GM12878 (cell line): ENCODE data around the gene AKAP12. TPM values are rescaled to one million over a fixed set of nuclear protein-coding genes. Genes with fewer than 3 reads are reported as not detected.

Experiments
- ATAC-seq: fragments of 200-7000 bp; cut with Tn5 transposase; 3 replicates; pipeline ENCODE4 v1.9.1; 2020; ENCODE audit warnings: mild to moderate bottlenecking, moderate library complexity
- BruUV-seq: library from RNA; stranded (reverse); fragments of 400-500 nt; replicated peaks from 2 replicates; lab custom pipeline; 2021; lab: Mats Ljungman, UMichigan
- CTCF ChIA-PET: fragments of 300-600 bp; sonication (Branson Sonifier 250); formaldehyde crosslinking; extraction: SDS; loops from one replicate; lab custom pipeline; 2021; ENCODE audit warnings: inconsistent platforms; lab: Yijun Ruan, JAX
- POLR2A ChIA-PET: fragments of 350-600 bp; formaldehyde crosslinking; extraction: SDS; loops from one replicate; lab custom pipeline; 2021; ENCODE audit warnings: inconsistent platforms; lab: Charles Lee
- RAD21 ChIA-PET: fragments of 300-600 bp; sonication (Branson Sonifier 250); formaldehyde crosslinking; loops from one replicate; lab custom pipeline; 2023; ENCODE audit warnings: antibody characterized with exemption; ENCODE audit not compliant: unreplicated experiment; lab: Charles Lee
- SMC1A ChIA-PET: fragments of 300-600 bp; sonication (Branson Sonifier 250); formaldehyde crosslinking; loops from one replicate; lab custom pipeline; 2023; ENCODE audit not compliant: unreplicated experiment, uncharacterized antibody; lab: Charles Lee
- DNase-seq: peaks from one replicate; pipeline ENCODE4 v3.0.0-alpha.2; 2011; ENCODE audit warnings: low read depth, low spot score
- FAIRE-seq: peaks from 3 replicates; lab custom pipeline; 2011; peaks lifted over from hg19 to GRCh38; lab: Jason Lieb, UNC
- H2AFZ ChIP-seq: 2 replicates; pipeline ENCODE4 v1.6.0; 2011; ENCODE audit warnings: low read depth, low read length, control low read depth; ENCODE audit not compliant: control insufficient read depth
- H3K27ac ChIP-seq: 2 replicates; pipeline ENCODE4 v1.5.1; 2011; ENCODE audit warnings: control low read depth; ENCODE audit not compliant: control insufficient read depth, insufficient read depth
- H3K27me3 ChIP-seq, 2 experiments: replicated peaks in 1 of 2; 2 replicates each; pipeline versions ENCODE4 v1.6.0 to v1.6.1; 2011; ENCODE audit warnings: low read length in 1 of 2; ENCODE audit not compliant: control insufficient read depth in 2 of 2, insufficient read depth in 2 of 2
- H3K36me3 ChIP-seq, 2 experiments: 2 replicates each; pipeline ENCODE4 v1.5.1; 2011; ENCODE audit warnings: low read length in 1 of 2; ENCODE audit not compliant: control insufficient read depth in 2 of 2, insufficient read depth in 2 of 2
- H3K4me1 ChIP-seq: 2 replicates; pipeline ENCODE4 v1.6.1; 2011; ENCODE audit warnings: mild to moderate bottlenecking, low read length, moderate library complexity, mixed read lengths; ENCODE audit not compliant: control insufficient read depth, insufficient read depth
- H3K4me2 ChIP-seq: 2 replicates; pipeline ENCODE4 v1.6.0; 2011; ENCODE audit warnings: control low read depth; ENCODE audit not compliant: control insufficient read depth, insufficient read depth
- H3K4me3 ChIP-seq: fragments of 200-600 bp; sonication (generic); 2 replicates; pipeline ENCODE4 v1.5.1; 2016
- H3K79me2 ChIP-seq: 2 replicates; pipeline ENCODE4 v1.6.0; 2011; ENCODE audit warnings: low read length; ENCODE audit not compliant: control insufficient read depth, insufficient read depth
- H3K9ac ChIP-seq: 2 replicates; pipeline ENCODE4 v1.8.0; 2011; ENCODE audit warnings: low read length, control low read depth, mixed read lengths; ENCODE audit not compliant: control insufficient read depth, insufficient read depth
- H3K9me3 ChIP-seq: replicated peaks from 3 replicates; pipeline ENCODE4 v1.5.1; 2011; ENCODE audit warnings: mild to moderate bottlenecking, low read length; ENCODE audit not compliant: control insufficient read depth, insufficient read depth
- H4K20me1 ChIP-seq: 2 replicates; pipeline ENCODE4 v1.6.0; 2011; ENCODE audit not compliant: control insufficient read depth, insufficient read depth
- EP300 ChIP-seq, 2 experiments: fragments of 150-350 bp in 1 of 2; IDR thresholded peaks; 2 replicates each; pipeline ENCODE4 v1.6.1; 2011 to 2012; ENCODE audit warnings: low read depth in 2 of 2, low read length in 2 of 2, borderline replicate concordance in 1 of 2, improper control_type of control experiment in 1 of 2, inconsistent platforms in 1 of 2; ENCODE audit not compliant: control insufficient read depth in 1 of 2
- GABPA ChIP-seq: IDR thresholded peaks from 2 replicates; pipeline ENCODE4 v1.6.1; 2014; ENCODE audit warnings: antibody characterized with exemption, low read depth, mild to moderate bottlenecking, inconsistent platforms
- HCFC1 ChIP-seq: fragments of 150-350 bp; IDR thresholded peaks from 2 replicates; pipeline ENCODE4 v1.6.1; 2014; ENCODE audit warnings: low read length
- NR2C2 ChIP-seq: IDR thresholded peaks from 2 replicates; pipeline ENCODE4 v1.6.1; 2011; ENCODE audit warnings: borderline replicate concordance, low read depth; ENCODE audit not compliant: control insufficient read depth, insufficient read length
- RUNX3 ChIP-seq: IDR thresholded peaks from 2 replicates; pipeline ENCODE4 v1.6.1; 2012; ENCODE audit warnings: low read length, inconsistent platforms
- SP1 ChIP-seq: IDR thresholded peaks from one replicate; pipeline ENCODE4 v1.6.1; 2011; ENCODE audit warnings: low read depth, low read length
- SPI1 ChIP-seq: IDR thresholded peaks from 2 replicates; pipeline ENCODE4 v1.6.1; 2011; ENCODE audit warnings: low read depth, mild to moderate bottlenecking, low read length, moderate library complexity, borderline replicate concordance; ENCODE audit not compliant: insufficient read depth
- WGBS: methylation state at CpG from one replicate; pipeline ENCODE4 v1.1.6; 2016; ENCODE audit warnings: low lambda C conversion rate; ENCODE audit not compliant: insufficient replicate concordance, insufficient coverage; ENCODE audit errors: missing lambda C conversion rate; 5-methylcytosine and 5-hydroxymethylcytosine counted together
- in situ Hi-C: fragments of 300-500 bp; cut with MboI; formaldehyde crosslinking; loops from 9 replicates; pipeline ENCODE4 v1.14.3; 2018; ENCODE audit warnings: mixed read lengths
- intact Hi-C: fragments of 100-400 bp; cut with micrococcal nuclease; formaldehyde crosslinking; loops from one replicate; pipeline ENCODE4 v1.14.2; 2022; ENCODE audit not compliant: unreplicated experiment
- polyA plus RNA-seq, 11 experiments: library from polyadenylated mRNA; depleted of rRNA in 4 of 11; unstranded in 6 of 11; stranded (reverse) in 5 of 11; fragments of >200 nt; fragmentation: Nextera tagmentation in 4 of 11; fragmentation: Illumina TruSeq in 1 of 11; extraction: Ambion mirVana in 4 of 11; extraction: Trizol in 1 of 11; gene quantifications; 1 replicate in 1 of 11; 2 replicates in 10 of 11; pipeline versions ENCODE4 v1.2.1 to v1.2.3, GENCODE V29; 2011 to 2016; ENCODE audit warnings: inconsistent platforms in 2 of 11, missing spikeins in 2 of 11, low read depth in 1 of 11
- total RNA-seq, 4 experiments: library from RNA; depleted of rRNA in 3 of 4; stranded (reverse); fragments of >200 nt in 3 of 4; fragmentation: Illumina TruSeq in 1 of 4; extraction: Trizol in 1 of 4; gene quantifications; 2 replicates each; pipeline versions ENCODE4 v1.2.1 to v1.2.3, GENCODE V29; 2013 to 2021
- TF ChIP-seq, protein P1 (sequence below): fragments of 450-650 bp; IDR thresholded peaks from 2 replicates; pipeline ENCODE4 v1.6.1; 2016; ENCODE audit warnings: mild to moderate bottlenecking, moderate library complexity, borderline replicate concordance

Gene AKAP12
- total and polyA plus RNA-seq, 10 of the 15 experiments (the other 5 are each of a cell fraction or from before 2014, with no cell fraction given): under 0.01 to 0.72 (median 0.06) TPM; not detected in 4

DNA sequence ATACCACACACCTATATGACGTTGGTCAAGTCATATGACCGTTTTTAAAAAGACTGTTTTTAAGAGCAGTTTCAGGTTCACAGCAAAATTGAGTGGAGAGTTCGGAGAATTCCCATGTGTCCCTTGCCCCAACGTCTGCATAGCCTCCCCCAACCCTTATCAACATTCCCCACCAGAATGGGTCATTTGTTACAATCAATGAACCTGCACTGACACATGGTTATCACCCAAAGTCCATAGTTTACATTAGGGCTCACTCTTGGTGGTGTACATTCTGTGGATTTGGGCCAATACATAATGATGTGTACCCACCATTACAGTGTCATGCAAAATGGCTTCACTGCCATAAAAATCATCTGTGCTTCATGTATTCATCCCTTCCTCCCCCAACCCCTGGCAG, 99.6 kb downstream of the AKAP12 start:
- no peaks in the 10 kb centered on the region; the same call in 2 of the 3 replicates for H3K9me3 ChIP-seq
- in situ Hi-C loops: no loop called here
- WGBS: 14% methylated on average over 4 of the region's 4 CpGs
- H3K4me3 ChIP-seq: no peak overlapping the region
- H3K27me3 ChIP-seq: no peaks in the 10 kb centered on the region
- TF ChIP-seq GABPA (no peak), EP300 (IDR thresholded peaks at IDR 0.05; ENCODE audit: borderline replicate concordance in 1 of 2, control insufficient read depth in 1 of 2, low read depth in 2 of 2, low read length in 2 of 2) (no peak), SPI1 (no peak), SP1 (no peak), NR2C2 (no peak), RUNX3 (no peak), HCFC1 (no peak)
- TF ChIP-seq, protein P1, sequence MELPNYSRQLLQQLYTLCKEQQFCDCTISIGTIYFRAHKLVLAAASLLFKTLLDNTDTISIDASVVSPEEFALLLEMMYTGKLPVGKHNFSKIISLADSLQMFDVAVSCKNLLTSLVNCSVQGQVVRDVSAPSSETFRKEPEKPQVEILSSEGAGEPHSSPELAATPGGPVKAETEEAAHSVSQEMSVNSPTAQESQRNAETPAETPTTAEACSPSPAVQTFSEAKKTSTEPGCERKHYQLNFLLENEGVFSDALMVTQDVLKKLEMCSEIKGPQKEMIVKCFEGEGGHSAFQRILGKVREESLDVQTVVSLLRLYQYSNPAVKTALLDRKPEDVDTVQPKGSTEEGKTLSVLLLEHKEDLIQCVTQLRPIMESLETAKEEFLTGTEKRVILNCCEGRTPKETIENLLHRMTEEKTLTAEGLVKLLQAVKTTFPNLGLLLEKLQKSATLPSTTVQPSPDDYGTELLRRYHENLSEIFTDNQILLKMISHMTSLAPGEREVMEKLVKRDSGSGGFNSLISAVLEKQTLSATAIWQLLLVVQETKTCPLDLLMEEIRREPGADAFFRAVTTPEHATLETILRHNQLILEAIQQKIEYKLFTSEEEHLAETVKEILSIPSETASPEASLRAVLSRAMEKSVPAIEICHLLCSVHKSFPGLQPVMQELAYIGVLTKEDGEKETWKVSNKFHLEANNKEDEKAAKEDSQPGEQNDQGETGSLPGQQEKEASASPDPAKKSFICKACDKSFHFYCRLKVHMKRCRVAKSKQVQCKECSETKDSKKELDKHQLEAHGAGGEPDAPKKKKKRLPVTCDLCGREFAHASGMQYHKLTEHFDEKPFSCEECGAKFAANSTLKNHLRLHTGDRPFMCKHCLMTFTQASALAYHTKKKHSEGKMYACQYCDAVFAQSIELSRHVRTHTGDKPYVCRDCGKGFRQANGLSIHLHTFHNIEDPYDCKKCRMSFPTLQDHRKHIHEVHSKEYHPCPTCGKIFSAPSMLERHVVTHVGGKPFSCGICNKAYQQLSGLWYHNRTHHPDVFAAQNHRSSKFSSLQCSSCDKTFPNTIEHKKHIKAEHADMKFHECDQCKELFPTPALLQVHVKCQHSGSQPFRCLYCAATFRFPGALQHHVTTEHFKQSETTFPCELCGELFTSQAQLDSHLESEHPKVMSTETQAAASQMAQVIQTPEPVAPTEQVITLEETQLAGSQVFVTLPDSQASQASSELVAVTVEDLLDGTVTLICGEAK: no peak
- ATAC-seq (no peak), FAIRE-seq (no peak), DNase-seq (no peak)
- no peaks in the 10 kb centered on the region for H3K36me3 ChIP-seq
- POLR2A ChIA-PET: no interaction called here
- H3K27ac ChIP-seq: no peak overlapping the region
- H3K4me1 ChIP-seq: no peaks in the 10 kb centered on the region
- no TSS peak for BruUV-seq
- H3K79me2 ChIP-seq: no peaks in the 10 kb centered on the region
- RAD21 ChIA-PET: no interaction called here
- no peak overlapping the region for H3K9ac ChIP-seq
- no peak overlapping the region for H2AFZ ChIP-seq
- intact Hi-C loops: loop anchor here (10.0 kb wide), 1 partner anchor 925 kb away; no protein-coding TSS in a partner anchor
- H3K4me2 ChIP-seq: no peak overlapping the region
- SMC1A ChIA-PET: interaction anchor here (1.6 kb wide), 1 partner anchor 11 kb away, joined by 4 read pairs; no protein-coding TSS in a partner anchor
- H4K20me1 ChIP-seq: no peaks in the 10 kb centered on the region
- CTCF ChIA-PET: interaction anchor here (0.9 kb wide), 1 partner anchor 15 kb away, joined by 3 read pairs; no protein-coding TSS in a partner anchor
